ENCODE measurements around the gene MYO18B. TPM values are rescaled to one million over a fixed set of nuclear protein-coding genes. Genes with fewer than 3 reads are reported as not detected.

MYO18B gene
- total and polyA plus RNA-seq, 2 of the 4 experiments (the other 2 are of a cell fraction): under 0.01 TPM; not detected in 1

DNA sequence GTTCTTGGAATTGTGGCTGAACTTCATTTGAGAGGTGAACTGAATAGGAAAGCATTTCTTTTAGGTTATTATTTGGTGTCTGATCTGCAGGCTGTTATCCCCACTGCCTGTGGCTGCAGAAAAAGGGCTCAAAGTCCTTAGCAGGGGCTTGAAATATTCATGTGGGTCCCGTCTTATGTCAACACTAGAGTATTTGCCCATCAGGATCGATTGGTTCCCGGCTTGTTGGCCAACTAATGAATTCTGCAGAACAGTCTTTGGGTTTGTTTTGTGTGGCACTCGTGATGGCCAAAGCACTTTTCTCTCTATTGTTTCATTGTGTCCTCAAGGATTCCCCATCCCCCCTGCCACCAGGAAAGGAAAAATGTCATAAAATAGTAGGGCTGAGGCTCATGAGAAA, 211.9 kb downstream of the MYO18B start:
- no CpG with 5 or more reads among the region's 4 CpGs for WGBS, 2 experiments (ENCODE audit: extremely low coverage in 2 of 2, insufficient read length in 1 of 2)
- no peak overlapping the region for H3K4me3 ChIP-seq (ENCODE audit: insufficient read depth, low read depth, low read length)
- H3K27me3 ChIP-seq (ENCODE audit: control insufficient read depth, insufficient read depth, low read length): no peaks in the 10 kb centered on the region
- no peak overlapping the region for H4K91ac ChIP-seq (ENCODE audit: insufficient read depth, low read depth, low read length)
- no peak overlapping the region for H3K56ac ChIP-seq (ENCODE audit: extremely low read depth, insufficient read depth, low read length)
- H2BK5ac ChIP-seq (ENCODE audit: low read depth, low read length, poor library complexity, severe bottlenecking): no peak overlapping the region
- no TSS peak for BruUV-seq (replicated peaks)
- H2AK5ac ChIP-seq (ENCODE audit: low read depth, low read length): no peak overlapping the region
- no peak for TF ChIP-seq BHLHE40 (IDR thresholded peaks at IDR 0.05; ENCODE audit: low read depth, low read length)
- no peak for TF ChIP-seq CHD1 (IDR thresholded peaks at IDR 0.05; ENCODE audit: low read depth, low read length)
- no peak for TF ChIP-seq SMC3 (IDR thresholded peaks at IDR 0.05; ENCODE audit: low read depth, low read length)
- no peak for TF ChIP-seq ELK1 (IDR thresholded peaks at IDR 0.05; ENCODE audit: borderline replicate concordance, low read depth, low read length)
- TF ChIP-seq RFX5 (IDR thresholded peaks at IDR 0.05; ENCODE audit: low read depth, low read length): no peak
- TF ChIP-seq, protein P1, sequence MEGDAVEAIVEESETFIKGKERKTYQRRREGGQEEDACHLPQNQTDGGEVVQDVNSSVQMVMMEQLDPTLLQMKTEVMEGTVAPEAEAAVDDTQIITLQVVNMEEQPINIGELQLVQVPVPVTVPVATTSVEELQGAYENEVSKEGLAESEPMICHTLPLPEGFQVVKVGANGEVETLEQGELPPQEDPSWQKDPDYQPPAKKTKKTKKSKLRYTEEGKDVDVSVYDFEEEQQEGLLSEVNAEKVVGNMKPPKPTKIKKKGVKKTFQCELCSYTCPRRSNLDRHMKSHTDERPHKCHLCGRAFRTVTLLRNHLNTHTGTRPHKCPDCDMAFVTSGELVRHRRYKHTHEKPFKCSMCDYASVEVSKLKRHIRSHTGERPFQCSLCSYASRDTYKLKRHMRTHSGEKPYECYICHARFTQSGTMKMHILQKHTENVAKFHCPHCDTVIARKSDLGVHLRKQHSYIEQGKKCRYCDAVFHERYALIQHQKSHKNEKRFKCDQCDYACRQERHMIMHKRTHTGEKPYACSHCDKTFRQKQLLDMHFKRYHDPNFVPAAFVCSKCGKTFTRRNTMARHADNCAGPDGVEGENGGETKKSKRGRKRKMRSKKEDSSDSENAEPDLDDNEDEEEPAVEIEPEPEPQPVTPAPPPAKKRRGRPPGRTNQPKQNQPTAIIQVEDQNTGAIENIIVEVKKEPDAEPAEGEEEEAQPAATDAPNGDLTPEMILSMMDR (conservative IDR thresholded peaks at IDR 0.05; ENCODE audit: low read depth, low read length): no peak
- TF ChIP-seq, protein P2, sequence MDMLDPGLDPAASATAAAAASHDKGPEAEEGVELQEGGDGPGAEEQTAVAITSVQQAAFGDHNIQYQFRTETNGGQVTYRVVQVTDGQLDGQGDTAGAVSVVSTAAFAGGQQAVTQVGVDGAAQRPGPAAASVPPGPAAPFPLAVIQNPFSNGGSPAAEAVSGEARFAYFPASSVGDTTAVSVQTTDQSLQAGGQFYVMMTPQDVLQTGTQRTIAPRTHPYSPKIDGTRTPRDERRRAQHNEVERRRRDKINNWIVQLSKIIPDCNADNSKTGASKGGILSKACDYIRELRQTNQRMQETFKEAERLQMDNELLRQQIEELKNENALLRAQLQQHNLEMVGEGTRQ (IDR thresholded peaks at IDR 0.05; ENCODE audit: low read depth, low read length): no peak
- no peak for TF ChIP-seq MXI1 (IDR thresholded peaks at IDR 0.05; ENCODE audit: borderline replicate concordance, low read depth, low read length)
- no peak for TF ChIP-seq MAZ (IDR thresholded peaks at IDR 0.05; ENCODE audit: borderline replicate concordance, low read depth, low read length)
- no peak overlapping the region for H3K9ac ChIP-seq (ENCODE audit: low read depth, low read length)
- no peak overlapping the region for H4K5ac ChIP-seq (ENCODE audit: low read depth, low read length)
- H3K23ac ChIP-seq (ENCODE audit: low read depth, low read length): no peak overlapping the region
- H2BK20ac ChIP-seq (ENCODE audit: low read depth, low read length): no peak overlapping the region
- DNase-seq (no peak), ATAC-seq (ENCODE audit: low read depth) (no peak)
- dilution Hi-C loops (cut with HindIII; ENCODE audit: low sequenced_read_pairs, unreplicated experiment) (no loop called here), in situ Hi-C loops (cut with MboI; ENCODE audit: low sequenced_read_pairs) (no loop called here), intact Hi-C loops (cut with micrococcal nuclease) (no loop called here)
- no peaks in the 10 kb centered on the region for H3K36me3 ChIP-seq (ENCODE audit: control insufficient read depth, insufficient read depth, low read length)
- no peak overlapping the region for H2BK120ac ChIP-seq (ENCODE audit: low read depth, low read length)
- no peaks in the 10 kb centered on the region for H3K4me1 ChIP-seq (ENCODE audit: control insufficient read depth, insufficient read depth, low read length)
- no peak overlapping the region for H4K8ac ChIP-seq (ENCODE audit: low read depth in 2 of 2, low read length in 2 of 2)
- H3K14ac ChIP-seq (replicated peaks; ENCODE audit: low read depth, low read length): no peak overlapping the region
- H4K20me1 ChIP-seq (ENCODE audit: insufficient read depth, low read length): no peaks in the 10 kb centered on the region
- peaks cover 13% of the 10 kb centered on the region for H3K9me3 ChIP-seq (ENCODE audit: control insufficient read depth, insufficient read depth, low read length)
- H3K27ac ChIP-seq (ENCODE audit: insufficient read depth, low read length): no peak overlapping the region
- H3K9me1 ChIP-seq (ENCODE audit: insufficient read depth, low read length): no peaks in the 10 kb centered on the region
- H3K79me1 ChIP-seq (ENCODE audit: low read depth in 1 of 2, low read length in 2 of 2): no peaks in the 10 kb centered on the region
- no peak overlapping the region for H2BK15ac ChIP-seq (ENCODE audit: low read depth, low read length)
- ChIA-PET POLR2A (ENCODE audit: unreplicated experiment) (no interaction called here), CTCF (no interaction called here)
- no peak overlapping the region for H3K4me2 ChIP-seq (ENCODE audit: low read depth, low read length)
- no peak overlapping the region for H3K18ac ChIP-seq (ENCODE audit: low read depth, low read length)
- no peak overlapping the region for H3K4ac ChIP-seq (ENCODE audit: low read depth, low read length)
- no peak overlapping the region for H2AK9ac ChIP-seq (replicated peaks; ENCODE audit: low read depth, low read length, poor library complexity)
- no peak overlapping the region for H2AFZ ChIP-seq (replicated peaks; ENCODE audit: low read length, poor library complexity)
